HEK293 (cell line): ENCODE data around the gene PLAU.
A peak's percentile ranks its signal among the peaks of the same experiment; 100 is the strongest.

ENCODE experiments used
- CTCF ChIA-PET: fragments of 350-600 bp; formaldehyde crosslinking; extraction: SDS; loops from one replicate; lab custom pipeline; 2021; ENCODE audit warnings: antibody characterized with exemption; lab: Yijun Ruan, JAX
- POLR2A ChIA-PET: fragments of 300-600 bp; formaldehyde crosslinking; extraction: SDS; loops from one replicate; lab custom pipeline; 2020; ENCODE audit warnings: antibody characterized with exemption, inconsistent platforms; lab: Yijun Ruan, JAX
- H3K27ac ChIP-seq: fragments of 200-500 bp; sonication (Bioruptor generic); 2 replicates; pipeline ENCODE4 v1.5.1; 2014; ENCODE audit warnings: low read depth, low read length, control low read depth, inconsistent platforms; ENCODE audit errors: extremely low read depth
- H3K36me3 ChIP-seq, 2 experiments: fragments of 200-500 bp in 1 of 2; sonication (Bioruptor generic) in 1 of 2; 1 replicate in 1 of 2; 2 replicates in 1 of 2; pipeline ENCODE4 v1.5.1; 2014 to 2017; ENCODE audit warnings: inconsistent platforms in 2 of 2, low read length in 2 of 2; ENCODE audit not compliant: control insufficient read depth in 2 of 2, insufficient read depth in 1 of 2
- H3K4me1 ChIP-seq: fragments of 200-500 bp; sonication (Bioruptor generic); 2 replicates; pipeline ENCODE4 v1.5.1; 2014; ENCODE audit warnings: mild to moderate bottlenecking, low read length, inconsistent platforms; ENCODE audit not compliant: control insufficient read depth, insufficient read depth
- H3K4me3 ChIP-seq: 2 replicates; pipeline ENCODE4 v1.5.1; 2011; ENCODE audit warnings: low read depth, mild to moderate bottlenecking, control low read depth, low read length, moderate library complexity
- H3K9me3 ChIP-seq: fragments of 200-500 bp; sonication (Bioruptor generic); 2 replicates; pipeline ENCODE4 v1.5.1; 2014; ENCODE audit warnings: low read depth, low read length, inconsistent platforms; ENCODE audit not compliant: control insufficient read depth, insufficient read depth
- CTCF ChIP-seq: fragments of 450-650 bp; formaldehyde crosslinking; IDR thresholded peaks from 2 replicates; pipeline ENCODE4 v1.5.1; 2016; ENCODE audit warnings: missing biosample characterization, missing genetic modification characterization
- GLI4 ChIP-seq: fragments of 450-650 bp; formaldehyde crosslinking; IDR thresholded peaks from 2 replicates; pipeline ENCODE4 v1.5.1; 2016; ENCODE audit warnings: missing biosample characterization, missing genetic modification characterization
- HOXA7 ChIP-seq: sonication (generic); formaldehyde crosslinking; IDR thresholded peaks from 2 replicates; pipeline ENCODE4 v1.8.1; 2022; ENCODE audit warnings: missing genetic modification reagents, borderline replicate concordance
- MEIS1 ChIP-seq: sonication (generic); formaldehyde crosslinking; IDR thresholded peaks from 2 replicates; pipeline ENCODE4 v1.8.1; 2022; ENCODE audit warnings: missing genetic modification reagents, mild to moderate bottlenecking, borderline replicate concordance
- PBX3 ChIP-seq: sonication (generic); formaldehyde crosslinking; IDR thresholded peaks from 2 replicates; pipeline ENCODE4 v1.8.1; 2022; ENCODE audit warnings: mild to moderate bottlenecking, moderate library complexity, missing genetic modification reagents
- SCRT1 ChIP-seq: fragments of 450-650 bp; formaldehyde crosslinking; IDR thresholded peaks from 2 replicates; pipeline ENCODE4 v1.5.1; 2016; ENCODE audit warnings: missing biosample characterization, missing genetic modification characterization, borderline replicate concordance
- SP7 ChIP-seq: fragments of 450-650 bp; formaldehyde crosslinking; IDR thresholded peaks from 2 replicates; pipeline ENCODE4 v1.5.1; 2016; ENCODE audit warnings: missing biosample characterization, missing genetic modification characterization
- TCF7L2 ChIP-seq: IDR thresholded peaks from 2 replicates; pipeline ENCODE4 v1.6.1; 2011; ENCODE audit warnings: low read depth, mild to moderate bottlenecking, inconsistent platforms, low read length, moderate library complexity, borderline replicate concordance
- ZNF138 ChIP-seq: fragments of 450-650 bp; formaldehyde crosslinking; IDR thresholded peaks from 2 replicates; pipeline ENCODE4 v1.5.1; 2016; ENCODE audit warnings: missing biosample characterization, missing genetic modification characterization, borderline replicate concordance
- ZNF157 ChIP-seq: fragments of 450-650 bp; formaldehyde crosslinking; IDR thresholded peaks from 2 replicates; pipeline ENCODE4 v1.5.1; 2016; ENCODE audit warnings: missing biosample characterization, missing genetic modification characterization
- ZNF26 ChIP-seq: fragments of 450-650 bp; formaldehyde crosslinking; IDR thresholded peaks from 2 replicates; pipeline ENCODE4 v1.5.1; 2016; ENCODE audit warnings: missing biosample characterization, missing genetic modification characterization
- ZNF266 ChIP-seq: fragments of 450-650 bp; formaldehyde crosslinking; IDR thresholded peaks from 2 replicates; pipeline ENCODE4 v1.5.1; 2016; ENCODE audit warnings: missing biosample characterization, missing genetic modification characterization, low read depth
- ZNF274 ChIP-seq, 2 experiments: fragments of 200-500 bp in 1 of 2; fragments of 450-650 bp in 1 of 2; sonication (Bioruptor generic) in 1 of 2; formaldehyde crosslinking in 1 of 2; IDR thresholded peaks; 2 replicates each; pipeline versions ENCODE4 v1.5.1 to v1.6.1; 2014 to 2016; ENCODE audit warnings: borderline replicate concordance in 1 of 2, inconsistent platforms in 1 of 2, low read length in 1 of 2, missing biosample characterization in 1 of 2, missing genetic modification characterization in 1 of 2
- ZNF394 ChIP-seq: fragments of 450-650 bp; formaldehyde crosslinking; IDR thresholded peaks from 2 replicates; pipeline ENCODE4 v1.5.1; 2016; ENCODE audit warnings: missing biosample characterization, missing genetic modification characterization, mild to moderate bottlenecking, moderate library complexity, borderline replicate concordance
- ZNF398 ChIP-seq: fragments of 450-650 bp; formaldehyde crosslinking; IDR thresholded peaks from 2 replicates; pipeline ENCODE4 v1.5.1; 2017; ENCODE audit warnings: missing biosample characterization, missing genetic modification characterization
- ZNF48 ChIP-seq: fragments of 450-650 bp; formaldehyde crosslinking; IDR thresholded peaks from 2 replicates; pipeline ENCODE4 v1.5.1; 2016; ENCODE audit warnings: missing biosample characterization, missing genetic modification characterization
- ZNF529 ChIP-seq: fragments of 450-650 bp; formaldehyde crosslinking; IDR thresholded peaks from 2 replicates; pipeline ENCODE4 v1.5.1; 2017; ENCODE audit warnings: missing genetic modification characterization, missing biosample characterization; ENCODE audit not compliant: insufficient replicate concordance
- ZNF530 ChIP-seq: fragments of 450-650 bp; formaldehyde crosslinking; IDR thresholded peaks from 2 replicates; pipeline ENCODE4 v1.5.1; 2016; ENCODE audit warnings: low read depth, missing biosample characterization, missing genetic modification characterization
- ZNF600 ChIP-seq: fragments of 450-650 bp; formaldehyde crosslinking; IDR thresholded peaks from 2 replicates; pipeline ENCODE4 v1.5.1; 2016; ENCODE audit warnings: missing biosample characterization, missing genetic modification characterization
- ZNF610 ChIP-seq: fragments of 450-650 bp; formaldehyde crosslinking; IDR thresholded peaks from 2 replicates; pipeline ENCODE4 v1.5.1; 2016; ENCODE audit warnings: missing biosample characterization, missing genetic modification characterization, borderline replicate concordance
- ZNF704 ChIP-seq: fragments of 450-650 bp; formaldehyde crosslinking; IDR thresholded peaks from 2 replicates; pipeline ENCODE4 v1.5.1; 2016; ENCODE audit warnings: missing biosample characterization, missing genetic modification characterization
- ZNF768 ChIP-seq: fragments of 450-650 bp; formaldehyde crosslinking; IDR thresholded peaks from 2 replicates; pipeline ENCODE4 v1.5.1; 2018; ENCODE audit warnings: missing biosample characterization, mild to moderate bottlenecking, missing genetic modification characterization
- ZNF777 ChIP-seq: fragments of 450-650 bp; formaldehyde crosslinking; IDR thresholded peaks from 2 replicates; pipeline ENCODE4 v1.5.1; 2017; ENCODE audit warnings: missing biosample characterization, missing genetic modification characterization, borderline replicate concordance
- ZNF792 ChIP-seq: fragments of 450-650 bp; formaldehyde crosslinking; IDR thresholded peaks from 2 replicates; pipeline ENCODE4 v1.5.1; 2016; ENCODE audit warnings: missing biosample characterization, missing genetic modification characterization
- ZNF837 ChIP-seq: fragments of 450-650 bp; formaldehyde crosslinking; IDR thresholded peaks from 2 replicates; pipeline ENCODE4 v1.5.1; 2016; ENCODE audit warnings: missing biosample characterization, missing genetic modification characterization
- TF ChIP-seq, protein P1 (sequence below): fragments of 450-650 bp; formaldehyde crosslinking; IDR thresholded peaks from 2 replicates; pipeline ENCODE4 v1.5.1; 2016; ENCODE audit warnings: missing biosample characterization, missing genetic modification characterization
- TF ChIP-seq, protein P2 (sequence below): fragments of 450-650 bp; IDR thresholded peaks from 2 replicates; pipeline ENCODE4 v1.5.1; 2018; ENCODE audit warnings: missing biosample characterization, mild to moderate bottlenecking, missing genetic modification characterization

PLAU gene

DNA sequence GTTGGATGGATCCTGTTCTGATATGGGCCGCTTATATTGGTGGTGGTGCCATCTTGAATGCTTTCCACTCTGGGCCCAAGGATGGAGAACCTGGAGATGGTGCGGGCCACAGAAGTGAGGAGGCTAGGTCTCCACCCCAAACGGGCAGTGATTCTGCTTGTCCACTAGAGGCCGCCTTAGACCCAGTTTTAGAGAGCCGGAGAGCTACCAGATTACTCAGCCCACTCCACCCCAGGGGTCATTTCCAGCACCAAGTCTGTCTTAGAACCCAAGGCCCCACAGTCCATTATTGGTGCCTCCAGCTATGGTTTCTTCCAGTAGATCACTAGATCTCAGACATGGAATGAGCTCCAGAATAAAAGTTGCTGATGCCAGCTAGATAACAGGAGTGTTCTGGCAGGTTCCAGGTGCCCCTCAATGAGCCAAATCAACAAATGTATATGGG, 24.8 kb upstream of the PLAU start:
- Histone ChIP-seq H3K4me3 (no peak overlapping the region), H3K36me3 (no peaks in the 10 kb centered on the region), H3K4me1 (peaks cover 11% of the 10 kb centered on the region), H3K27ac (no peak overlapping the region), H3K9me3 (no peaks in the 10 kb centered on the region)
- ChIA-PET CTCF (interaction anchor here (0.6 to 9.5 kb wide), 55 partner anchors 8 to 393 kb away, joined by 3 to 182 read pairs (median 4); no protein-coding TSS in a partner anchor), POLR2A (interaction anchor here (0.5 to 0.7 kb wide), 4 partner anchors 53 to 265 kb away, joined by 3 to 4 read pairs (median 3); partner anchors contain the start of genes ADK and AP3M1)
- no peak for TF ChIP-seq ZNF26 (tag by site-specific recombination)
- TF ChIP-seq ZNF777 (tag by site-specific recombination): no peak
- TF ChIP-seq ZNF768 (tag by site-specific recombination): no peak
- TF ChIP-seq ZNF610: no peak
- TF ChIP-seq ZNF398: no peak
- no peak for TF ChIP-seq HOXA7 (CRISPR knock-in tag)
- TF ChIP-seq ZNF837: no peak
- no peak for TF ChIP-seq ZNF266 (tag by site-specific recombination)
- no peak for TF ChIP-seq ZNF704 (tag by site-specific recombination)
- TF ChIP-seq PBX3 (CRISPR knock-in tag): no peak
- TF ChIP-seq ZNF48 (tag by site-specific recombination): no peak
- TF ChIP-seq ZNF157 (tag by site-specific recombination): no peak
- TF ChIP-seq CTCF (tag by site-specific recombination): peak; percentile 92
- no peak for TF ChIP-seq ZNF274 (IDR thresholded peaks at IDR 0.05; ENCODE audit: low read length)
- no peak for TF ChIP-seq ZNF274 (tag by site-specific recombination; IDR thresholded peaks at IDR 0.05; ENCODE audit: borderline replicate concordance)
- TF ChIP-seq ZNF138: no peak
- no peak for TF ChIP-seq SCRT1 (tag by site-specific recombination)
- TF ChIP-seq, protein P1, sequence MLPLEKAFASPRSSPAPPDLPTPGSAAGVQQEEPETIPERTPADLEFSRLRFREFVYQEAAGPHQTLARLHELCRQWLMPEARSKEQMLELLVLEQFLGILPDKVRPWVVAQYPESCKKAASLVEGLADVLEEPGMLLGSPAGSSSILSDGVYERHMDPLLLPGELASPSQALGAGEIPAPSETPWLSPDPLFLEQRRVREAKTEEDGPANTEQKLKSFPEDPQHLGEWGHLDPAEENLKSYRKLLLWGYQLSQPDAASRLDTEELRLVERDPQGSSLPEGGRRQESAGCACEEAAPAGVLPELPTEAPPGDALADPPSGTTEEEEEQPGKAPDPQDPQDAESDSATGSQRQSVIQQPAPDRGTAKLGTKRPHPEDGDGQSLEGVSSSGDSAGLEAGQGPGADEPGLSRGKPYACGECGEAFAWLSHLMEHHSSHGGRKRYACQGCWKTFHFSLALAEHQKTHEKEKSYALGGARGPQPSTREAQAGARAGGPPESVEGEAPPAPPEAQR: no peak
- TF ChIP-seq TCF7L2: no peak
- no peak for TF ChIP-seq ZNF394 (tag by site-specific recombination)
- peak; percentile 34; the same call in 1 of the 2 replicates for TF ChIP-seq SP7 (tag by site-specific recombination)
- TF ChIP-seq MEIS1: no peak
- TF ChIP-seq, protein P2, sequence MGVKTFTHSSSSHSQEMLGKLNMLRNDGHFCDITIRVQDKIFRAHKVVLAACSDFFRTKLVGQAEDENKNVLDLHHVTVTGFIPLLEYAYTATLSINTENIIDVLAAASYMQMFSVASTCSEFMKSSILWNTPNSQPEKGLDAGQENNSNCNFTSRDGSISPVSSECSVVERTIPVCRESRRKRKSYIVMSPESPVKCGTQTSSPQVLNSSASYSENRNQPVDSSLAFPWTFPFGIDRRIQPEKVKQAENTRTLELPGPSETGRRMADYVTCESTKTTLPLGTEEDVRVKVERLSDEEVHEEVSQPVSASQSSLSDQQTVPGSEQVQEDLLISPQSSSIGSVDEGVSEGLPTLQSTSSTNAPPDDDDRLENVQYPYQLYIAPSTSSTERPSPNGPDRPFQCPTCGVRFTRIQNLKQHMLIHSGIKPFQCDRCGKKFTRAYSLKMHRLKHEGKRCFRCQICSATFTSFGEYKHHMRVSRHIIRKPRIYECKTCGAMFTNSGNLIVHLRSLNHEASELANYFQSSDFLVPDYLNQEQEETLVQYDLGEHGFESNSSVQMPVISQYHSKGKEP (tag by site-specific recombination): no peak; the same call in 1 of the 2 replicates
- TF ChIP-seq ZNF792 (tag by site-specific recombination): no peak
- TF ChIP-seq ZNF529: no peak
- peak; percentile 88 for TF ChIP-seq ZNF600 (tag by site-specific recombination)
- TF ChIP-seq GLI4 (tag by site-specific recombination): no peak
- TF ChIP-seq ZNF530 (tag by site-specific recombination): no peak
